Measurements from ENCODE around the gene LGALS3BP. TPM values are rescaled to one million over a fixed set of nuclear protein-coding genes. Genes with fewer than 3 reads are reported as not detected.

LGALS3BP gene
- total and polyA plus RNA-seq, 2 of the 13 experiments (the other 11 are each of a cell fraction or from before 2014, with no cell fraction given): 137 to 332 TPM

GRCh38 chr17:79017546-79018369 is 38.0 kb upstream of the LGALS3BP start:
- ChIA-PET CTCF (ENCODE audit: low intra/inter-chr PET ratio, low total read pairs) (interaction anchor here (1.2 to 4.9 kb wide), 2 partner anchors 24 to 25 kb away, joined by 4 to 71 read pairs; no protein-coding TSS in a partner anchor), POLR2A (interaction anchor here (1.0 to 1.6 kb wide), 4 partner anchors 8 to 10 kb away, joined by 3 to 9 read pairs (median 4); partner anchors contain the start of gene CANT1)
- in situ Hi-C loops (cut with HindIII; ENCODE audit: extremely low pct_ligation_motif_present, low pct_unique_long_range_greater_than_20kb) (no loop called here), intact Hi-C loops (cut with micrococcal nuclease; ENCODE audit: unreplicated experiment) (loop anchor here (5.0 kb wide), 1 partner anchor 60 kb away; no protein-coding TSS in a partner anchor)
- Histone ChIP-seq H3K27ac (ENCODE audit: extremely low read length, insufficient read depth, low read length) (no peak overlapping the region), H3K9ac (ENCODE audit: insufficient read depth, low read depth, low read length) (no peak overlapping the region), H2AFZ (ENCODE audit: low read length) (no peak overlapping the region), H3K36me3 (replicated peaks in 1 of 2; ENCODE audit: control insufficient read depth in 1 of 2, insufficient read depth in 2 of 2, low read length in 2 of 2) (no peaks in the 10 kb centered on the region), H4K20me1 (ENCODE audit: insufficient read depth, low read length) (no peaks in the 10 kb centered on the region), H3K27me3 (ENCODE audit: control insufficient read depth in 1 of 2, insufficient read depth in 2 of 2, low read length in 2 of 2) (no peaks in the 10 kb centered on the region), H3K9me3 (ENCODE audit: low read length) (peaks cover 33% of the 10 kb centered on the region), H3K4me2 (ENCODE audit: low read depth, low read length) (no peak overlapping the region), H3K4me3 (replicated peaks in 1 of 3; ENCODE audit: insufficient read depth in 1 of 3, low read depth in 2 of 3, low read length in 3 of 3) (no peak overlapping the region), H3K79me2 (ENCODE audit: insufficient read depth, low read length) (no peaks in the 10 kb centered on the region), H3K4me1 (ENCODE audit: insufficient read depth, low read length) (peaks cover 30% of the 10 kb centered on the region)
- TF ChIP-seq MAX (IDR thresholded peaks at IDR 0.05) (no peak), PHF5A (CRISPR knock-in tag; IDR thresholded peaks at IDR 0.05; ENCODE audit: low read depth, unreplicated experiment) (no peak), SMAD3 (CRISPR knock-in tag; IDR thresholded peaks at IDR 0.05) (no peak), TP53 (CRISPR knock-in tag; conservative IDR thresholded peaks at IDR 0.05) (no peak), TFDP2 (CRISPR knock-in tag; IDR thresholded peaks at IDR 0.05) (no peak), ZNF510 (CRISPR knock-in tag; IDR thresholded peaks at IDR 0.05; ENCODE audit: low read depth) (no peak), TRAFD1 (CRISPR knock-in tag; IDR thresholded peaks at IDR 0.05; ENCODE audit: borderline replicate concordance) (no peak), ZNF44 (CRISPR knock-in tag; IDR thresholded peaks at IDR 0.05) (no peak), POLR2G (IDR thresholded peaks at IDR 0.05; ENCODE audit: low read depth, low read length) (peak; percentile 19; the same call in 1 of the 2 replicates), CEBPB (IDR thresholded peaks at IDR 0.05; ENCODE audit: borderline replicate concordance, low read depth, low read length) (peak; percentile 54; the same call in 1 of the 2 replicates), ETV5 (CRISPR knock-in tag; IDR thresholded peaks at IDR 0.05; ENCODE audit: borderline replicate concordance) (no peak), WIZ (CRISPR knock-in tag; IDR thresholded peaks at IDR 0.05) (no peak), ZFAT (CRISPR knock-in tag; conservative IDR thresholded peaks at IDR 0.05) (no peak), TEF (CRISPR knock-in tag; IDR thresholded peaks at IDR 0.05) (no peak), ZNF816 (CRISPR knock-in tag; IDR thresholded peaks at IDR 0.05; ENCODE audit: borderline replicate concordance) (no peak)
- DNase-seq (ENCODE audit: low spot score) (no peak), FAIRE-seq (no peak), ATAC-seq (no peak)
- no TSS peak for BruUV-seq (replicated peaks)
- whole genome bisulfite sequencing (ENCODE audit: low lambda C conversion rate): 43% methylated on average over 6 of the region's 6 CpGs

Data from HepG2 (cell line).